ENCODE measurements around the gene FOXO4.

DNA sequence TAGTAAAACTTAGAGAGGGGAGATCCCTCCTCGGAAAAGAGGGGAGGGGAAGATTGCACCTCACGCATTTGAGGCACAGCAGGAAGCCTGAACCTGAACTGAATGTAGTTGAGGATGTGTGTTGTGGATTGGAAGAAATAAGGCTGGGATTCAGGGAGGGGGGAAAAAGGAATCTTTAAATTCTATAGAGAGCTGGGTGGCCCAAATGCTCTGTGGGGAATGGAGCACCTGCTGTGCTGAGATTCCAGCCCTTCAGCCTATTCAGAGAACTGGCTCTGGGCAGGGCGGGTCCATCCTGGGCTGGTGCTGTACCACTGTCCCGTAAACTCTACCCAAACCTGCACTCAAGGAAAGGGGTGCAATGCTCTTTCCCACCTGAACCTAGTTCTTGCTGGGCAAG is 4.1 kb downstream of the FOXO4 start:
- TF ChIP-seq, protein P1, sequence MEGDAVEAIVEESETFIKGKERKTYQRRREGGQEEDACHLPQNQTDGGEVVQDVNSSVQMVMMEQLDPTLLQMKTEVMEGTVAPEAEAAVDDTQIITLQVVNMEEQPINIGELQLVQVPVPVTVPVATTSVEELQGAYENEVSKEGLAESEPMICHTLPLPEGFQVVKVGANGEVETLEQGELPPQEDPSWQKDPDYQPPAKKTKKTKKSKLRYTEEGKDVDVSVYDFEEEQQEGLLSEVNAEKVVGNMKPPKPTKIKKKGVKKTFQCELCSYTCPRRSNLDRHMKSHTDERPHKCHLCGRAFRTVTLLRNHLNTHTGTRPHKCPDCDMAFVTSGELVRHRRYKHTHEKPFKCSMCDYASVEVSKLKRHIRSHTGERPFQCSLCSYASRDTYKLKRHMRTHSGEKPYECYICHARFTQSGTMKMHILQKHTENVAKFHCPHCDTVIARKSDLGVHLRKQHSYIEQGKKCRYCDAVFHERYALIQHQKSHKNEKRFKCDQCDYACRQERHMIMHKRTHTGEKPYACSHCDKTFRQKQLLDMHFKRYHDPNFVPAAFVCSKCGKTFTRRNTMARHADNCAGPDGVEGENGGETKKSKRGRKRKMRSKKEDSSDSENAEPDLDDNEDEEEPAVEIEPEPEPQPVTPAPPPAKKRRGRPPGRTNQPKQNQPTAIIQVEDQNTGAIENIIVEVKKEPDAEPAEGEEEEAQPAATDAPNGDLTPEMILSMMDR (IDR thresholded peaks at IDR 0.05), result no peak
- TF ChIP-seq POLR2A (IDR thresholded peaks at IDR 0.05; ENCODE audit: low read depth), result no peak

Data from esophagus muscularis mucosa (tissue), 3 donors.